Left ventricle myocardium inferior (tissue), 1 donor: Measurements from ENCODE around the gene DAAM1. TPM values are rescaled to one million over a fixed set of nuclear protein-coding genes. Genes with fewer than 3 reads are reported as not detected.

Experiments used
- DNase-seq: peaks from one replicate; pipeline ENCODE4 v3.0.0-alpha.2; 2020
- H3K27ac ChIP-seq: fragments of 200-600 bp; replicated peaks from 2 replicates; pipeline ENCODE4 v1.8.0; 2021
- H3K27me3 ChIP-seq: fragments of 200-600 bp; 2 replicates; pipeline ENCODE4 v1.8.0; 2021; ENCODE audit warnings: low read depth
- H3K36me3 ChIP-seq: fragments of 200-600 bp; 2 replicates; pipeline ENCODE4 v1.8.0; 2021
- H3K4me1 ChIP-seq: fragments of 200-600 bp; 2 replicates; pipeline ENCODE4 v1.8.0; 2021
- H3K4me3 ChIP-seq: fragments of 200-600 bp; 2 replicates; pipeline ENCODE4 v1.8.0; 2021; ENCODE audit warnings: mild to moderate bottlenecking, moderate library complexity
- H3K9me3 ChIP-seq: fragments of 200-600 bp; replicated peaks from 2 replicates; pipeline ENCODE4 v1.8.0; 2021
- CTCF ChIP-seq: fragments of 200-600 bp; IDR thresholded peaks from 2 replicates; pipeline ENCODE4 v1.8.0; 2021; ENCODE audit warnings: antibody characterized with exemption, mild to moderate bottlenecking, borderline replicate concordance
- intact Hi-C: fragments of 100-400 bp; cut with micrococcal nuclease; formaldehyde crosslinking; loops from one replicate; pipeline ENCODE4 v1.11.0; 2022
- total RNA-seq: library from RNA; stranded (reverse); fragmentation: NEBNext Ultra II Directional; extraction: Animal tissue kit (Norgen Biotek cat#: 25700); gene quantifications from one replicate; pipeline ENCODE4 v1.2.1, GENCODE V29; 2021
- donor health status: DM: no; HTN: yes; CAD: no; lungs with severe emphysema.

Gene DAAM1
- total RNA-seq, 1 donor from 2014 or later = 84.8 TPM

- TF ChIP-seq CTCF = no peak
- peak overlapping the region; percentile 85 for H3K27ac ChIP-seq
- no peak overlapping the region for H3K4me3 ChIP-seq
- intact Hi-C loops = loop anchor here (10.0 kb wide), 1 partner anchor 51 kb away; no protein-coding TSS in a partner anchor
- H3K4me1 ChIP-seq = peaks cover 67% of the 10 kb centered on the region
- no peaks in the 10 kb centered on the region for H3K9me3 ChIP-seq
- no peaks in the 10 kb centered on the region for H3K27me3 ChIP-seq
- DNase-seq = no peak
- peaks cover 4% of the 10 kb centered on the region for H3K36me3 ChIP-seq
Observed at GRCh38 chr14:59374048-59374447, 185.6 kb downstream of the DAAM1 start.

GRCh38 chr14:59376686-59377085 lies 188.2 kb downstream of the DAAM1 start:
- DNase-seq = no peak
- no peaks in the 10 kb centered on the region for H3K9me3 ChIP-seq
- H3K27ac ChIP-seq = peak overlapping the region; percentile 70
- no peaks in the 10 kb centered on the region for H3K36me3 ChIP-seq
- H3K27me3 ChIP-seq = no peaks in the 10 kb centered on the region
- intact Hi-C loops = loop anchor here (10.0 kb wide), 1 partner anchor 48 kb away; no protein-coding TSS in a partner anchor
- no peak for TF ChIP-seq CTCF
- peaks cover 53% of the 10 kb centered on the region for H3K4me1 ChIP-seq
- no peak overlapping the region for H3K4me3 ChIP-seq

DNA sequence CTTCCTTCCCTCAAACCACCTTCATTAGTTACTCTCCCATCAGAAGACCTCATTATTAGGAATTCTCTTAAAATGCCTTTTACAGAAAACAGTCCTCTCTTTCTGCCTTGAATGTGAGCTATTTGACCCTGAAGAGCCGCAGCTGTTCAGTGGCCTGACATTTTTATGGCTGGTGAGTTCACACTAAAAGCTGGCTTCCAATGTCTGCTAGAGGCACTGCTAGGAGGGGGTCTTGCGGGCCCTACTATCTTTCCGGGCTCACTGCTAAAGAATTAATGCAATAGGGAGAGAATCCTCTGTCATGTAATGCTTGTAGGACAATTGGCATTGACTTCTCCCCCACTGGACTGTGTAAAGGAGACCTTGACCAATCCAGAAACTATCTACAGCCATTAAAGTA lies 189.0 kb downstream of the DAAM1 start:
- no peaks in the 10 kb centered on the region for H3K36me3 ChIP-seq
- no peak for DNase-seq
- H3K27me3 ChIP-seq = no peaks in the 10 kb centered on the region
- no peaks in the 10 kb centered on the region for H3K9me3 ChIP-seq
- H3K27ac ChIP-seq = peak overlapping the region; percentile 70
- TF ChIP-seq CTCF = no peak
- intact Hi-C loops = loop anchor here (10.0 kb wide), 1 partner anchor 47 kb away; no protein-coding TSS in a partner anchor
- no peak overlapping the region for H3K4me3 ChIP-seq
- peaks cover 45% of the 10 kb centered on the region for H3K4me1 ChIP-seq

DNA sequence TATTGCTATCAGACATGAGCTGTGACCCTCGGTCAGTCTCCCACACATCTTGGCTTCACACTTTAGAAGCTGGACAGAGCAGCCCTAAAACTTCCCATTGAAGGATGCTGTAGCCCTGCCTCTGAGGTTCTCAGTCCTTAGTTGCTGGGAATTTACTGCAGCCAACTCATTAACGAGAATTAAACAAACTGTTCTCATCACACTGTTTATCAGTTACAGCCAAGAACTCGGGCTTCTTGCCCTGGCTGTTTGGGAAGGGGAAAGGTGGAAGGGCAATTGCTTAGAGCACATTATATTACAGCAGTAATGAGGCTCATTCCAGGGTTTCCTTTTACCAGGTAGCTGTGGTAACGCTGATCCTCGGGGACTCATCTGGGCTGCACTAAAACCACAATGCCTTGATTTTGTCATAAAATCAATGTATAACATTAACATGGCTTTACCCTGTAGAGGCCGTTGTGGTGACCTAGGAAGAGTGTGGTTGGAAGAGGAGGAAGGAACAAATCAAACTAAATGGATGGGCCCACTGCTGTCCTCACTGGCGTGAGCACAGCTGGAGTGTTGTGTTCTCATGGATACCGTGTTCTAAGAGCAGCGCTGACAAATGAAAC lies 189.6 kb downstream of the DAAM1 start:
- peaks cover 39% of the 10 kb centered on the region for H3K4me1 ChIP-seq
- DNase-seq = no peak
- H3K4me3 ChIP-seq = no peak overlapping the region
- peak overlapping the region; percentile 70 for H3K27ac ChIP-seq
- no peak for TF ChIP-seq CTCF
- no peaks in the 10 kb centered on the region for H3K36me3 ChIP-seq
- no peaks in the 10 kb centered on the region for H3K9me3 ChIP-seq
- no peaks in the 10 kb centered on the region for H3K27me3 ChIP-seq
- intact Hi-C loops = loop anchor here (10.0 kb wide), 1 partner anchor 47 kb away; no protein-coding TSS in a partner anchor

- no peaks in the 10 kb centered on the region for H3K27me3 ChIP-seq
- H3K4me1 ChIP-seq = no peaks in the 10 kb centered on the region
- no peak for TF ChIP-seq CTCF
- H3K4me3 ChIP-seq = no peak overlapping the region
- intact Hi-C loops = no loop called here
- no peak overlapping the region for H3K27ac ChIP-seq
- no peak for DNase-seq
- H3K9me3 ChIP-seq = no peaks in the 10 kb centered on the region
- no peaks in the 10 kb centered on the region for H3K36me3 ChIP-seq
Observed at GRCh38 chr14:59389936-59390335, 201.5 kb downstream of the DAAM1 start.
